ENCODE measurements around the gene PPARD.
"Not testable (repeated sequence)": the region's sequence is repeated elsewhere in the genome, so short reads cannot be mapped to it uniquely, and the experiment has no call there.

The PPARD gene

GRCh38 chr6:35438378-35439065 lies 96.2 kb downstream of the PPARD start:
- not testable (repeated sequence) for DNase-seq (ENCODE audit: low spot score)

GRCh38 chr6:35439308-35439707 lies 97.0 kb downstream of the PPARD start:
- DNase-seq (ENCODE audit: low spot score): no peak

GRCh38 chr6:35441205-35441604 lies 98.8 kb downstream of the PPARD start:
- DNase-seq (ENCODE audit: low spot score): no peak

DNA sequence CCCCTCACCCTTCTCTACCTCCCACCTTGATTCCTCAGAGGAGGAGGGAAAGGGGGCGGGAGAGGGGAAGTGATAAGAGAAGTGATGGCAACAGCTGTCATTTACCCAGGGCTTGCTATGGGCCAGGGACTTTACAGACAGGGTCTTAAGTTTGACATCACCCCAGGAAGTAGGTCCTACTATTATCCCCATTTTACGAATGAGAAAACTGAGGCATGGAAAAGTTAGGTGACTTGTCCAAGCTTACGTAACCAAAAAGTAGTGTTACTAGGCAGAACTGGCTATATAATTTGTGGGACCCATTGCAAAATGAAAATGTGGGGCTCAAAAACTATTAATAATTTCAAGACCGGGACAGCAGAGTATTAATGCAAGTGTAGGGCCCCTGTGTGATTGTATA lies 99.3 kb downstream of the PPARD start:
- DNase-seq (ENCODE audit: low spot score): no peak

DNA sequence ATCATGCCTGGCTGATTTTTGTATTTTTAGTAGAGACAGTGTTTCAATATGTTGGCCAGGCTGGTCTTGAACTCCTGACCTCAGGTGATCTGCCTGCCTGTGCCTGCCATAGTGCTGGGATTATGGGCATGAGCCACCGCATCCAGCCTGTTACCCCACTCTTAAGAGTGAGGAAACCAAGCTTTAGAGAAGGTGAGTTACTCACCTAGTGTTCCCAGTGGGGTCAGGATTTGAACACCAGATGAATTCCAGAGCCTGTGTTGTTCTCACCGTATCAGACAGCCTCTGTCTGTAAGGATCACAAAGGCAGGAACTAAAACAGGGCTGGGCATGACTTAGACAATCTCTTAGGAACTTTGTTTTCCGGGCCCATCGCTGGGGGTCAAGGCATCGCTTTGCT lies 100.3 kb downstream of the PPARD start:
- DNase-seq (ENCODE audit: low spot score): no peak

DNA sequence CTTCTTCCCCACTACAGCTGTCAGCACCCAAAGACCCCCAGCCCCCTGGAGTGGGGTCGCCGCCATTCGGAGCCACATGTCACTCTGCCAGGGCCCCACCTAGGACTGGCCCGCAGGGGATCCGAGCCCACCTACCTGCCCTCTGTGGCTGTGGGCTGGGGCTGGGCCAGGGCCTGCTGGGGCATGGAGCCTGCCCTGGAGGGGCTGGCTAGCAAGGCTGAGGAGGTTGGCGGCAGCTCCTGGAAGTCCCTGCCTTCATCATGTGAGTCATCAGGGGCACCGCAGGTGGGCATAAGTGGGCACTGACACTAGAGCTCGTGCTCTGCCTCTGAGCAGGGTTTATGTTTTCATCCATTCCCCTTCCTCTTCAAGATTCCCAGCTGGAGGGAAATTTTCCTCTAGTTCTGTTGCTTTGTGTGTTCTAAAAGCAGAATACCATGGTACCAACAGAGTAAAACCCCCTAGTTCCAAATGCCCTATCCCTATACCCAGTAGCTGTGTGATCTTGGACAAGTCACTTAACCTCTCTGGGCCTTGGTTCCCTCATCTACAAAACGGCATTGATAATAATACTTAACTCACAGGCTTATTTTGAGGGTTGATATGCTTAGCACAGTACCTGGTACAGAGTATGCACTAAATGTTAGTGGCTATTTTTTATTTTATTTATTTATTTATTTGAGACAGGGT lies 101.1 kb downstream of the PPARD start:
- DNase-seq (ENCODE audit: low spot score): no peak

DNA sequence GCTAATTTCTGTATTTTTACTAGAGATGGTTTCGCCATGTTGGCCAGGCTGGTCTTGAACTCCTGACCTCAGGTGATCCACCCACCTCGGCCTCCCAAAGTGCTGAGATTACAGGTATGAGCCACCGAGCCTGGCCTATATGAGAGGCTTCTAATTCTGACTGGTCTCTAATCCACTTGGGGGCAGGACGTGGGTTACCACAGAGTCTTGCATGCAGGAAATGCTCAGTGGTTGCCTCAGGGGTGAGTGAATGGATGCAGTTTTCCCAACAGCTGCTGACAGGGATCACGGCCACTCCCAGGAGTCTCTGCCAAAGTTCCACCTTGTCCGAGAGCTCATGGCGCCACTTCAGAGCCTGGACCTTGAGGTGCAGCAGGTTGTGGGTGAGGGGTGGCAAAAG lies 103.3 kb downstream of the PPARD start:
- DNase-seq (ENCODE audit: low spot score): peak; percentile 10

DNA sequence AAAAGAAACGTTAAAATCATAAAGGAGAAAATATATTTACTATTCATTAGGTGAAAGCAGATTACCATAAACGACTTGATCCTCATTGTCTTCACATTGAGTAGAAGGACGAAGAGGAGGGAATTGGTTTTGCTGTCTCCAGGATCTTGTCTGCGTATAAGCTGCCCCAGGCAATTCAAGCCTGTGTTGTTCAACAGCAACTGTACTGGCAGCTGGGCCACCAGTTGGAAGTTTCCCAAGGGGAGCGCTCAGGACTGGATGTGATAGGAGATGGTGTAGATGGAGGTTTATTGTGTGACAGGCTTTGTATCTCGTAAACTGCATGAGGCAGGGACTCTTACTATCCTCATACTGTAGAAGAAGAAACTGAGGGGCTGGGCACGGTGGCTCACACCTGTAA lies 105.8 kb downstream of the PPARD start:
- no peak for DNase-seq (ENCODE audit: low spot score)

- DNase-seq (ENCODE audit: low spot score): peak; percentile 78
Observed at GRCh38 chr6:35449287-35449881, 107.0 kb downstream of the PPARD start.

GRCh38 chr6:35451354-35452182 lies 109.2 kb downstream of the PPARD start:
- no peak for DNase-seq (ENCODE audit: low spot score)

DNA sequence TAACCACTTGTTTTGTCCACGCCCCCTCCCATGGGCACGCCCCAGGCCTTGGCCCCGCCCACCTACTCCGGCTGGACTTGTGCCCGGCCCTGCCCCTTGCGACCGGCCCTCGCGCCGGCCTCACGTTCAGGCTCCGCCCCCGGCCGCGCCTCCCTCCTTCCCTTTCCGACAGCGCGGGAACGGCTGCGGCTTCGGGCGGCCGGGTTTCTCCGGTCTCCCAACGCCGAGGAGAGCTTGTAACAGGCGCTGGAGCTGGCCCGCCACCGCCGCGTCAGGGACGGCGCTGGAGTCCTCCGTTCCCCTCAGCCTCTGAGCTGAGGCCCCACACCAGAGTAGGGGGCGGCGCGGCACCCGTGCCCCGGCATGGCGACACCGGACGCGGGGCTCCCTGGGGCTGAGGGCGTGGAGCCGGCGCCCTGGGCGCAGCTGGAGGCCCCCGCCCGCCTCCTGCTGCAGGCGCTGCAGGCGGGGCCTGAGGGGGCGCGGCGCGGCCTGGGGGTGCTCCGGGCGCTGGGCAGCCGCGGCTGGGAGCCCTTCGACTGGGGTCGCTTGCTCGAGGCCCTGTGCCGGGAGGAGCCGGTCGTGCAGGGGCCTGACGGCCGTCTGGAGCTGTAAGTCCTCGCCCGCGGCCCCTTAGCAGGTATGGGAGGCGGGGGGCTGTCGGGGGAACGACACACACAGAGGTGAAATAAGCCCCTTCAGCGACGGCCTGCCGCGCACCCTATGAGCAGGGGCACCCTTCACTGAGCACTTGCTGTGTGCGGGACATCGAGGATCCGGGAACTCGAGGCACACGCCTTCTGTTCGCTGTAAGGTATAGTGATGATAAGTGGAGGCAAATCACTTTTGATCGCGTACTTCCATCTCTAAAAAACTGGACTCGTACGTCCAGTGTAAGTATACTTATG lies 110.1 kb downstream of the PPARD start, which contains the start of gene FANCE:
TSS of gene FANCE (plus strand) at position 156 of the 908 bp plus-strand sequence. CDS start at position 364, 208 bp downstream.
- peak; percentile 80 for DNase-seq (ENCODE audit: low spot score)

DNA sequence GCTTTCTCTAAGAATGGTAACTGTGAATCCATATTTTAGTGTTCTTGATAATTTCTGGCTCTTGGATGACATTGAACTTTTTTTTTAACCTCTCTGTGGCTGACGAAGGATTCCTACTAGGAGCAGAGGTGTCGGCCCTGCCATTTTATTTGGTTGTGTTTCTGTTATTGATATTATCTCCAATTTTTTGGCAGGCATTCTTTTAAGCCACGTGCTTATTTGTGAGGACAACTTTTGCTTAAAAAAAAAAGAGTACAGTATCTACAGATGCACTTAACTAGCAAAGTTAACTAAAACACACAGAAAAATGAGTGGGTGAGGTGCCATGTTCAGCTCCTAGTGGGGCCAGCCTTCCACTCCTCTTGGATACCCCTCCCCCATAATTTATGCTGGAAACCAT lies 110.9 kb downstream of the PPARD start:
- no peak for DNase-seq (ENCODE audit: low spot score)

DNA sequence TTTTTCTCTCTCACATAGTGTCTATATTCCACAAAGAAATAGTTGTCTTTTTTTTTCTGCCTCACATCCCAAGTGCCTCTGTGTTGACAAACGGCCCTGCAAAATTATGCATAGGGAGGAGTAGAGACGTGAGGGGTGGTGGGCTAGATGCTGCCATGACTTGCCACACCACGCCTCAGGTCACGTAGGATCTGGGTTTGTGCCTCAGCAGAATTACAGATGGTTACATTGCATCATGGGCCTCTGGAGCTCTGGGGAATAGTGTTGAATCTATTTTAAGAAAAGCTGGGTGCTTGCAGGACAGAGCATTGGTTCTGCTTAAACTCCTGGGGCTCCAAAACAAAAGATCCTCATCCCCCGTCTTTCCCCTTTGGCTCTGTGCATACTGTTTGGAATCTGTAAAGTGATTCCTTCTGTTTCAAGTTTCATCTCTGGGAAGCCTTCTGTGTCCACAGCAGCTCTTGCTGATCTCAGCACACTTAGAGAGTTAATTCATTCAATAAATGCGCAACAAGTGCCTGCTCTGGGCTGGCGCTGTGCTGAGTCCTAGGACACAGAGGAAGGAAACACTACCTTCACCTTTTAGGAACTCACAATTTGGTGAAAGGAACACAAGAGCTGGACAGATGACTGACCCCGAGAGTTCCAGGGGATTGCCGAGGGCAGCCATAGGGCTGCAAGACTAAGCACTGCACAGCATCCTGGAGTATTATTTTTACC lies 112.2 kb downstream of the PPARD start:
- no peak for DNase-seq (ENCODE audit: low spot score)

DNA sequence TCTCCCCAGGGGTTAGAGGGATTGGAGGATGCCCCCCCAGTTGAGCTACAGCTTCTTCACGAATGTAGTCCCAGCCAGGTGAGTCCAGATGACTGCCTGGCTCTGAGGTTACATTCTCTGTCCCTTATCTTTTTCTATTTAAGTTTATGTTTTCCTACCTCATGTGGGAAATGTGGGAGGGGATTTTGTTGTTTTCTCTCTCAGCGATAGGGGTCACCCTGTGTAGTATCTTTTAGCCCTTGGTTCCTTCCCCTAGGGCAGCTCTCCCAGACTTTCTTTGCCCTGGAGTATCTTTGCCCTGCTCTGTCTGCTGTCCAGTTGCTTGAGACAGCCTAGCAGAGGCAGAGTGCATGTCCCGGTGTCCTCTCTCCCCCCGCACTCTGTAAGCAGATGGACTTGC lies 115.5 kb downstream of the PPARD start:
- no peak for DNase-seq (ENCODE audit: low spot score)

DNA sequence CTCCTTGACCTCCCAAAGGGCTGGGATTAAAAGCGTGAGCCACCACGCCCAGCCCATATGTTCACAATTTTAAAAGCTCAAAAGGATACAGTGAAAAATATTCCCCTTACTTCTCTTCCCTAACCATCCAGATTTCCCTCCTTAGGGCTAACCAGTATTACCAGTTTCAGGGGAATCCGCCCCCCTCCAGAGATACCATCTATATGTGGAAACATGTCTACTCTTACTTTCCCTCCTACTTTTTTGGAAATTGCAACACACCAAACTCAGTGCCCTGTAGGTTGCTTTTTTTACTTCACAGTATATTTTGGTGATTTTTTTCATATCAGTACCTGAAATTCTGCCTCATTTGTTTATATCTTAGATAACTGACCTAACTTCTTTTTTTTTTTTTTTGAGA lies 118.9 kb downstream of the PPARD start:
- DNase-seq (ENCODE audit: low spot score): no peak

- DNase-seq (ENCODE audit: low spot score): no peak
Observed at GRCh38 chr6:35463292-35463691, 120.9 kb downstream of the PPARD start.

DNA sequence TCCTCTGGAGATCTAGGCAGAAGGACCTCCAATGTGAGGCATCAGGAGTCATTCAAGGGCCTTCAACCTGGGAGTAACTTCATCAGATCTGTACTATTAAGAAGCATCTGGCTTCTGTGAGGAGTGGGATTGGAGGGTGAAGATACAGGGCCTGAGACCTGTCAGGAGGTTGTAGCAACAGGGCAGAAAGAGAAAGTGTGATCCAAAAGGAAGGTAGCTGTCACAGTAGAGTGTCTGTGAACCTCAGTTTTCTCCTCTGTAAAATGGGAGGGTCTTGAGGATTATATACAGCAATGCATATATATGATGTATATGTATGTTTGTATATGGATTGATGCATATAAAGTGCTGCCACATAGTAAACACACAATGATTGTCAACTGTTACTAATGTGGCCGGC lies 123.3 kb downstream of the PPARD start:
- DNase-seq (ENCODE audit: low spot score): no peak

DNA sequence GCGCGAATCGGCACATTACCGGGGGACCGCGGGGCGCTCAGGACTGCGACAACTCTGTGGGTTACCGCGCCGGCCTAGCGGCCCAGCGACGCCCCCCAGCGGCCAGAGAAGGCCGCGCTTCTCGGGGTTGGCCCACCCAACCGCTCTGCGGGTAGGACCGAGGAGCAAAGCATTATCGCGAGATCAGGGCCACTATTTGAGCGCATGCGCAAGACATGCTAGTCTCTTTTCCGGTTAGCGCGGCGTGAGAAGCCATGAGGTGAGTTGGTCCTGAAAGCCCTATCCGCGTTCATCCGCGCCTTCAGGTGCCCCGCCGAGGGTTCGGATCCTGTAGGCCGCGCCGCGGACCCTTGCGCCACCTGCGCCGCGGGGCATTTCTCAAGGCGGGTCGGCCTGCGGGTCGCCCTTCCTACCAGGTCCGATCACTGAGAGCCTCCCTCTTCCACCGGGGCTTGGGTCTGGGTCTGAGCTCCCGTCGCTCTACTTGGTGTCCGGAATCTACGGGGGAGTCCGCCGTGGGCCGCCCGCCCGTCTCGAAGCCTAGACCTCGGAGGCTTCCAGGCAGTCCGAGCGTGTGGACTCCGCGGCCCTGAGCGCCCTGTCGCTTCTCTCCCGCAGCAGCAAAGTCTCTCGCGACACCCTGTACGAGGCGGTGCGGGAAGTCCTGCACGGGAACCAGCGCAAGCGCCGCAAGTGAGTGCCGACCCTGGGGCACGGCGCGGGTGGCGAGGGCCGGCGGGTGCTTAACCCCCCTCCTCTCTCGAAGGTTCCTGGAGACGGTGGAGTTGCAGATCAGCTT lies 126.0 kb downstream of the PPARD start, which contains the start of gene RPL10A:
TSS of gene RPL10A (plus strand) at position 221 of the 799 bp plus-strand sequence. CDS start at position 255, 34 bp downstream.
- peak; percentile 91 for DNase-seq (ENCODE audit: low spot score)

- no peak for DNase-seq (ENCODE audit: low spot score)
Observed at GRCh38 chr6:35468980-35469750, 126.8 kb downstream of the PPARD start.
